ENCODE measurements around the gene COBLL1. TPM values are rescaled to one million over a fixed set of nuclear protein-coding genes. Genes with fewer than 3 reads are reported as not detected.
A peak's percentile ranks its signal among the peaks of the same experiment; 100 is the strongest.

Gene COBLL1
- total and polyA plus RNA-seq, 2 donors (not counting 1 experiment from before 2014, with no cell fraction given): 10.1 to 11.9 TPM

- no peak overlapping the region for H3K27ac ChIP-seq (ENCODE audit: insufficient read depth, low read length)
- H3K4me2 ChIP-seq (ENCODE audit: extremely low read depth, insufficient read depth, low read length): no peak overlapping the region
- H3K27me3 ChIP-seq (ENCODE audit: control insufficient read depth, insufficient read depth, low read length): no peaks in the 10 kb centered on the region
- H3K9me3 ChIP-seq (ENCODE audit: control insufficient read depth, insufficient read depth, low read depth, low read length): no peaks in the 10 kb centered on the region
- H3K79me2 ChIP-seq (ENCODE audit: control insufficient read depth, insufficient read depth, low read length): no peaks in the 10 kb centered on the region
- H3K4me1 ChIP-seq (ENCODE audit: control insufficient read depth, extremely low read depth, insufficient read depth, low read length): no peaks in the 10 kb centered on the region
- no peak overlapping the region for H3K9ac ChIP-seq (ENCODE audit: insufficient read depth, low read length)
- no peak overlapping the region for H2AFZ ChIP-seq (ENCODE audit: low read length)
- no peak for TF ChIP-seq CTCF (conservative IDR thresholded peaks at IDR 0.05 in 1 of 2, IDR thresholded peaks at IDR 0.05 in 1 of 2; ENCODE audit: low read depth in 1 of 2, low read length in 2 of 2)
- H3K4me3 ChIP-seq (replicated peaks in 1 of 4; ENCODE audit: control extremely low read depth in 1 of 4, insufficient read depth in 1 of 4, low read depth in 3 of 4, low read length in 4 of 4): no peak overlapping the region
- H3K36me3 ChIP-seq (ENCODE audit: control insufficient read depth, insufficient read depth, low read length): no peaks in the 10 kb centered on the region
- no peaks in the 10 kb centered on the region for H4K20me1 ChIP-seq (ENCODE audit: control insufficient read depth, extremely low read depth, insufficient read depth, low read length)
- DNase-seq (ENCODE audit: low read depth in 2 of 2): peak; percentile 2 to 71
These were observed 180.3 kb downstream of the COBLL1 start for GRCh38 chr2:164661349-164661748.

- Histone ChIP-seq H3K79me2 (ENCODE audit: control insufficient read depth, insufficient read depth, low read length) (no peaks in the 10 kb centered on the region), H3K9ac (ENCODE audit: insufficient read depth, low read length) (no peak overlapping the region), H3K9me3 (ENCODE audit: control insufficient read depth, insufficient read depth, low read depth, low read length) (no peaks in the 10 kb centered on the region), H3K4me2 (ENCODE audit: extremely low read depth, insufficient read depth, low read length) (no peak overlapping the region), H3K27ac (ENCODE audit: insufficient read depth, low read length) (no peak overlapping the region), H3K36me3 (ENCODE audit: control insufficient read depth, insufficient read depth, low read length) (no peaks in the 10 kb centered on the region), H3K4me1 (ENCODE audit: control insufficient read depth, extremely low read depth, insufficient read depth, low read length) (no peaks in the 10 kb centered on the region), H2AFZ (ENCODE audit: low read length) (no peak overlapping the region), H3K27me3 (ENCODE audit: control insufficient read depth, insufficient read depth, low read length) (no peaks in the 10 kb centered on the region), H3K4me3 (replicated peaks in 1 of 4; ENCODE audit: control extremely low read depth in 1 of 4, insufficient read depth in 1 of 4, low read depth in 3 of 4, low read length in 4 of 4) (no peak overlapping the region), H4K20me1 (ENCODE audit: control insufficient read depth, extremely low read depth, insufficient read depth, low read length) (no peaks in the 10 kb centered on the region)
- peak in 1 of 2 donors; percentile 99 for DNase-seq (ENCODE audit: low read depth in 2 of 2)
- TF ChIP-seq CTCF (conservative IDR thresholded peaks at IDR 0.05 in 1 of 2, IDR thresholded peaks at IDR 0.05 in 1 of 2; ENCODE audit: low read depth in 1 of 2, low read length in 2 of 2): no peak
- TF ChIP-seq EZH2 (IDR thresholded peaks at IDR 0.05; ENCODE audit: low read length, missing control alignments): no peak
These were observed 184.5 kb downstream of the COBLL1 start for GRCh38 chr2:164657129-164657528.

GRCh38 chr2:164655750-164656149 lies 185.9 kb downstream of the COBLL1 start:
- Histone ChIP-seq H3K79me2 (ENCODE audit: control insufficient read depth, insufficient read depth, low read length) (no peaks in the 10 kb centered on the region), H3K9me3 (ENCODE audit: control insufficient read depth, insufficient read depth, low read depth, low read length) (no peaks in the 10 kb centered on the region), H3K4me2 (ENCODE audit: extremely low read depth, insufficient read depth, low read length) (no peak overlapping the region), H3K4me1 (ENCODE audit: control insufficient read depth, extremely low read depth, insufficient read depth, low read length) (no peaks in the 10 kb centered on the region), H2AFZ (ENCODE audit: low read length) (no peak overlapping the region), H3K4me3 (replicated peaks in 1 of 4; ENCODE audit: control extremely low read depth in 1 of 4, insufficient read depth in 1 of 4, low read depth in 3 of 4, low read length in 4 of 4) (no peak overlapping the region), H3K27ac (ENCODE audit: insufficient read depth, low read length) (no peak overlapping the region), H3K36me3 (ENCODE audit: control insufficient read depth, insufficient read depth, low read length) (no peaks in the 10 kb centered on the region), H3K27me3 (ENCODE audit: control insufficient read depth, insufficient read depth, low read length) (no peaks in the 10 kb centered on the region), H4K20me1 (ENCODE audit: control insufficient read depth, extremely low read depth, insufficient read depth, low read length) (no peaks in the 10 kb centered on the region), H3K9ac (ENCODE audit: insufficient read depth, low read length) (no peak overlapping the region)
- DNase-seq (ENCODE audit: low read depth in 2 of 2): peak in 1 of 2 donors; percentile 29
- TF ChIP-seq CTCF (conservative IDR thresholded peaks at IDR 0.05 in 1 of 2, IDR thresholded peaks at IDR 0.05 in 1 of 2; ENCODE audit: low read depth in 1 of 2, low read length in 2 of 2): no peak
- TF ChIP-seq EZH2 (IDR thresholded peaks at IDR 0.05; ENCODE audit: low read length, missing control alignments): no peak

Measured in fibroblast of lung (primary cell).